ENCODE data around the gene PRDX1. TPM values are rescaled to one million over a fixed set of nuclear protein-coding genes. Genes with fewer than 3 reads are reported as not detected.
"Not testable (repeated sequence)": the region's sequence is repeated elsewhere in the genome, so short reads cannot be mapped to it uniquely, and the experiment has no call there.

The PRDX1 gene
- total RNA-seq, 1 donor from 2014 or later = 297 TPM

DNA sequence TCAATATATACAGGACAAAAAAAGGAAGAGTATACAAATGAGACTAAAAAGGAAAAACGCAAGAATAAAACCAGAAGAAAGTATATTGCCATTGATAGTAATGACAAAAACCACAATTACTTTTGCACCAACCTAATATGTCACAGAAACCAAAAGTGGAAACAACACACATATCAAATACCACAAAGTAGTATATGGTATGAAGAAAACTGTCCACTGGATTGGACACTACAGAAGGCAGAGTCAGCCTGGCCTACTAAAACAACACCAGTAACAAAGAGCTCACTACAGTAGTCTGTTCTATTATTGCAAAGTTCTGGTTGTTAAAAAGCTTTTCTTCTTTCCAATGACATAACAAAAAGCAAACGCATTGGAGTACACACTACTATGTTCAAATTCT, 48.4 kb downstream of the PRDX1 start:
- TF ChIP-seq, protein P1, sequence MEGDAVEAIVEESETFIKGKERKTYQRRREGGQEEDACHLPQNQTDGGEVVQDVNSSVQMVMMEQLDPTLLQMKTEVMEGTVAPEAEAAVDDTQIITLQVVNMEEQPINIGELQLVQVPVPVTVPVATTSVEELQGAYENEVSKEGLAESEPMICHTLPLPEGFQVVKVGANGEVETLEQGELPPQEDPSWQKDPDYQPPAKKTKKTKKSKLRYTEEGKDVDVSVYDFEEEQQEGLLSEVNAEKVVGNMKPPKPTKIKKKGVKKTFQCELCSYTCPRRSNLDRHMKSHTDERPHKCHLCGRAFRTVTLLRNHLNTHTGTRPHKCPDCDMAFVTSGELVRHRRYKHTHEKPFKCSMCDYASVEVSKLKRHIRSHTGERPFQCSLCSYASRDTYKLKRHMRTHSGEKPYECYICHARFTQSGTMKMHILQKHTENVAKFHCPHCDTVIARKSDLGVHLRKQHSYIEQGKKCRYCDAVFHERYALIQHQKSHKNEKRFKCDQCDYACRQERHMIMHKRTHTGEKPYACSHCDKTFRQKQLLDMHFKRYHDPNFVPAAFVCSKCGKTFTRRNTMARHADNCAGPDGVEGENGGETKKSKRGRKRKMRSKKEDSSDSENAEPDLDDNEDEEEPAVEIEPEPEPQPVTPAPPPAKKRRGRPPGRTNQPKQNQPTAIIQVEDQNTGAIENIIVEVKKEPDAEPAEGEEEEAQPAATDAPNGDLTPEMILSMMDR (IDR thresholded peaks at IDR 0.05) = no peak
- no peaks in the 10 kb centered on the region for H3K36me3 Mint-ChIP-seq (ENCODE audit: low read depth)

DNA sequence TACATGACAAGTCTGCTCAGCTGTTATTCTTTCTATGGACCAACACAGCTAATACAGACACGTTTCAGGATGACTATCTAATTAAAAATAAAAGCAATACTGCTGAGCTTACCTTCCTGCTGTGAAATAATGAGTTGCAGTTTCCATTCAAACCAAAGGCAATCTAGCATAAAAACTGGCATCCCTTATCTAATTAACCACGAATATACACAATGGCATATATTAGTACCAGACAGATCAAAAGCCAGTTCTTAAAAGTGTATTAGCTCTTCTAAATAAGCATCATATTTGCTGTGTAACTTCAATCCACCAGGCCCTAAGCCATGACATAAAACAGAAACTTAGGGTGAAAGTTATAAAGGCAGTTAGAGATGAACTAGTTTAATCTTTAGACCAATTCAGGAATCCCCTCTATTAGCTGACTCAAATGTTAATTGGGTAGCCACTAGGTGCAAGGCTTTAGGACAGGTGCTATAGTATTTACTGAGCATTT, 51.3 kb downstream of the PRDX1 start:
- Mint-ChIP-seq H3K27ac (ENCODE audit: unreplicated experiment) (no peak overlapping the region), H3K4me1 (ENCODE audit: low read depth) (no peaks in the 10 kb centered on the region), H3K27me3 (ENCODE audit: low read depth) (no peaks in the 10 kb centered on the region), H3K9me3 (ENCODE audit: low read depth) (no peaks in the 10 kb centered on the region), H3K4me3 (ENCODE audit: unreplicated experiment) (no peak overlapping the region), H3K36me3 (ENCODE audit: low read depth) (no peaks in the 10 kb centered on the region)
- DNase-seq (ENCODE audit: low spot score) = no peak
- TF ChIP-seq, protein P1 (IDR thresholded peaks at IDR 0.05) = no peak

More for the DNA sequence above, 48.4 kb downstream of the PRDX1 start:
- Mint-ChIP-seq H3K9me3 (ENCODE audit: low read depth) (no peaks in the 10 kb centered on the region), H3K27ac (ENCODE audit: unreplicated experiment) (no peak overlapping the region), H3K27me3 (ENCODE audit: low read depth) (no peaks in the 10 kb centered on the region), H3K4me3 (ENCODE audit: unreplicated experiment) (no peak overlapping the region), H3K4me1 (ENCODE audit: low read depth) (no peaks in the 10 kb centered on the region)
- DNase-seq (ENCODE audit: low spot score) = no peak

DNA sequence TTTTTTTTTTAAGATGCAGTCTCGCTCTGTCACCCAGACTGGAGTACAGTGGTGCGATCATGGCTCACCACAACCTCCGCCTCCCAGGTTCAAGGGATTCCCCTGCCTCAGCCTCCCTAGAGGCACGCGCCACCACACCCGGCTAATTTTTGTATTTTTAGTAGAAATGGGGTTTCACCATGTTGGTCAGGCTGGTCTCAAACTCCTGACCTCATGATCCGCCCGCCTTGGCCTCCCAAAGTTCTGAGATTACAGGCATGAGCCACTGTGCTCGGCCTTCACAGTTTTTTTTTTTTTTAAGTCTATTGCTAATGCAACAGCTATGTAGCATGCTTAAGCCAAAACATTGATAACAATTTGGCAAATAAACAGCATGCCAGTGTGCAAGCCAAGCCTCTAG, 54.3 kb downstream of the PRDX1 start:
- H3K27ac Mint-ChIP-seq (ENCODE audit: unreplicated experiment); H3K4me3 Mint-ChIP-seq (ENCODE audit: unreplicated experiment); H3K9me3 Mint-ChIP-seq (ENCODE audit: low read depth); DNase-seq (ENCODE audit: low spot score); H3K4me1 Mint-ChIP-seq (ENCODE audit: low read depth); H3K36me3 Mint-ChIP-seq (ENCODE audit: low read depth); H3K27me3 Mint-ChIP-seq (ENCODE audit: low read depth): not testable (repeated sequence)

DNA sequence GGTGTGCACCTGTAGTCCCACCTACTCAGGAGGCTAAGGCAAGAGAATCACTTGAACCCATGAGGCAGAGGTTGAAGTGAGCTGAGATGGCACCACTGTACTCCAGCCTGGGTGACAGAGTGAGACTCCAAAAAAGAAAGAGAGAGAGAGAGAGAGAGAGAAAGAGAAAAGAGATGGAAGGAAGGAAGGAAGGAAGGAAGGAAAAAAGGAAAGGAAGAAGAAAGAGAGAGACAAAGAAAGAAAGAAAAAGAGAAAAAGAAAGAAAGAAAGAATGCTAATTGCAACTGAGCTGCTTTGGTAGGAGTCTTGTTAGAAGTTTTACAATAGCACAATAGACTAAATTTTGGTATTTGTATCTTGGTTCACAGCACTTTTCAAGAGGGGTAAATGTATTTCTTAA, 56.4 kb downstream of the PRDX1 start:
- DNase-seq (ENCODE audit: low spot score) = no peak
- Mint-ChIP-seq H3K27ac (ENCODE audit: unreplicated experiment) (no peak overlapping the region), H3K4me1 (ENCODE audit: low read depth) (no peaks in the 10 kb centered on the region), H3K4me3 (ENCODE audit: unreplicated experiment) (no peak overlapping the region), H3K9me3 (ENCODE audit: low read depth) (peaks cover 2% of the 10 kb centered on the region), H3K36me3 (ENCODE audit: low read depth) (no peaks in the 10 kb centered on the region), H3K27me3 (ENCODE audit: low read depth) (no peaks in the 10 kb centered on the region)
- TF ChIP-seq, protein P1 (IDR thresholded peaks at IDR 0.05) = no peak

Other genes with a start within 250 kb of the PRDX1 start
- gene HPDL, start 195.0 kb downstream of the PRDX1 start, total RNA-seq = 0.34 to 1.0 TPM (median 0.49 TPM) in 3 replicates
- gene TOE1, start 181.7 kb downstream of the PRDX1 start, total RNA-seq = 5.2 to 6.2 TPM (median 5.5 TPM) in 3 replicates
- gene MUTYH, start 181.4 kb downstream of the PRDX1 start, total RNA-seq = 12.1 to 20.6 TPM (median 12.8 TPM) in 3 replicates
- 1.3 to 2.7 TPM (median 1.6 TPM) in 3 replicates for gene TESK2, start 30.7 kb downstream of the PRDX1 start, total RNA-seq
- 1.6 to 2.0 TPM (median 1.8 TPM) in 3 replicates for gene CCDC163, start 21.8 kb downstream of the PRDX1 start, total RNA-seq
- gene MMACHC, start 21.6 kb downstream of the PRDX1 start, total RNA-seq = 4.6 to 8.9 TPM (median 5.9 TPM) in 3 replicates
- 154 to 206 TPM (median 167 TPM) in 3 replicates for gene AKR1A1, start 28.9 kb upstream of the PRDX1 start, total RNA-seq
- gene NASP, start 62.2 kb upstream of the PRDX1 start, total RNA-seq = 38.9 to 76.9 TPM (median 42.3 TPM) in 3 replicates
- 0.90 to 2.8 TPM (median 0.90 TPM) in 3 replicates for gene CCDC17, start 102.2 kb upstream of the PRDX1 start, total RNA-seq
- gene GPBP1L1, start 164.6 kb upstream of the PRDX1 start, total RNA-seq = 82.5 to 85.5 TPM (median 84.0 TPM) in 3 replicates
- 11.8 to 17.2 TPM (median 15.1 TPM) in 3 replicates for gene TMEM69, start 166.3 kb upstream of the PRDX1 start, total RNA-seq
- 20.3 to 22.7 TPM (median 20.4 TPM) in 3 replicates for gene IPP, start 228.8 kb upstream of the PRDX1 start, total RNA-seq

All from chondrocyte (in vitro differentiated cells).